ENCODE results near the gene POLA1.

The POLA1 gene

GRCh38 chrX:24789047-24789446, 95.3 kb downstream of the POLA1 start:
- no peak overlapping the region for H2AFZ ChIP-seq (ENCODE audit: low read depth, low read length)
- H3K4me1 ChIP-seq (ENCODE audit: low read length) = no peaks in the 10 kb centered on the region
- no peak overlapping the region for H3K4me3 ChIP-seq (ENCODE audit: low read length)
- H3K79me2 ChIP-seq (ENCODE audit: low read length) = no peaks in the 10 kb centered on the region
- H3K9ac ChIP-seq (ENCODE audit: low read length) = no peak overlapping the region
- H3K4me2 ChIP-seq (ENCODE audit: low read length) = no peak overlapping the region
- no peaks in the 10 kb centered on the region for H4K20me1 ChIP-seq (ENCODE audit: insufficient read depth, low read length)
- TF ChIP-seq EZH2phosphoT487 (IDR thresholded peaks at IDR 0.05; ENCODE audit: low read depth) = no peak
- TF ChIP-seq CTCF (IDR thresholded peaks at IDR 0.05; ENCODE audit: low read depth, low read length) = no peak
- H3K27ac ChIP-seq (ENCODE audit: low read length) = no peak overlapping the region
- H3K36me3 ChIP-seq (replicated peaks; ENCODE audit: low read depth, low read length) = peaks cover 9% of the 10 kb centered on the region
- no peaks in the 10 kb centered on the region for H3K27me3 ChIP-seq (ENCODE audit: low read depth, low read length)
- H3K9me3 ChIP-seq (ENCODE audit: insufficient read depth, low read length) = no peaks in the 10 kb centered on the region

- no peak for TF ChIP-seq CTCF (IDR thresholded peaks at IDR 0.05; ENCODE audit: low read depth, low read length)
- TF ChIP-seq EZH2phosphoT487 (IDR thresholded peaks at IDR 0.05; ENCODE audit: low read depth) = no peak
- Histone ChIP-seq H3K36me3 (replicated peaks; ENCODE audit: low read depth, low read length) (peaks cover 6% of the 10 kb centered on the region), H3K27ac (ENCODE audit: low read length) (no peak overlapping the region), H2AFZ (ENCODE audit: low read depth, low read length) (no peak overlapping the region), H3K4me2 (ENCODE audit: low read length) (no peak overlapping the region), H3K9ac (ENCODE audit: low read length) (no peak overlapping the region), H3K4me3 (ENCODE audit: low read length) (no peak overlapping the region), H3K27me3 (ENCODE audit: low read depth, low read length) (no peaks in the 10 kb centered on the region), H3K9me3 (ENCODE audit: insufficient read depth, low read length) (no peaks in the 10 kb centered on the region), H3K4me1 (ENCODE audit: low read length) (no peaks in the 10 kb centered on the region), H4K20me1 (ENCODE audit: insufficient read depth, low read length) (no peaks in the 10 kb centered on the region), H3K79me2 (ENCODE audit: low read length) (no peaks in the 10 kb centered on the region)
These were observed 96.4 kb downstream of the POLA1 start for GRCh38 chrX:24790166-24790565.

GRCh38 chrX:24796204-24796603, 102.5 kb downstream of the POLA1 start:
- H3K9ac ChIP-seq (ENCODE audit: low read length) = no peak overlapping the region
- no peak overlapping the region for H3K4me2 ChIP-seq (ENCODE audit: low read length)
- H3K4me1 ChIP-seq (ENCODE audit: low read length) = no peaks in the 10 kb centered on the region
- TF ChIP-seq EZH2phosphoT487 (IDR thresholded peaks at IDR 0.05; ENCODE audit: low read depth) = no peak
- no peak for TF ChIP-seq CTCF (IDR thresholded peaks at IDR 0.05; ENCODE audit: low read depth, low read length)
- no peaks in the 10 kb centered on the region for H3K27me3 ChIP-seq (ENCODE audit: low read depth, low read length)
- no peak overlapping the region for H3K4me3 ChIP-seq (ENCODE audit: low read length)
- no peaks in the 10 kb centered on the region for H3K9me3 ChIP-seq (ENCODE audit: insufficient read depth, low read length)
- H2AFZ ChIP-seq (ENCODE audit: low read depth, low read length) = no peak overlapping the region
- H3K36me3 ChIP-seq (replicated peaks; ENCODE audit: low read depth, low read length) = peaks cover 8% of the 10 kb centered on the region
- no peak overlapping the region for H3K27ac ChIP-seq (ENCODE audit: low read length)
- H4K20me1 ChIP-seq (ENCODE audit: insufficient read depth, low read length) = no peaks in the 10 kb centered on the region
- no peaks in the 10 kb centered on the region for H3K79me2 ChIP-seq (ENCODE audit: low read length)

- no peak overlapping the region for H3K27ac ChIP-seq (ENCODE audit: low read length)
- no peak overlapping the region for H3K9ac ChIP-seq (ENCODE audit: low read length)
- H3K4me2 ChIP-seq (ENCODE audit: low read length) = no peak overlapping the region
- H3K79me2 ChIP-seq (ENCODE audit: low read length) = no peaks in the 10 kb centered on the region
- H3K36me3 ChIP-seq (replicated peaks; ENCODE audit: low read depth, low read length) = peaks cover 6% of the 10 kb centered on the region
- no peaks in the 10 kb centered on the region for H3K9me3 ChIP-seq (ENCODE audit: insufficient read depth, low read length)
- H4K20me1 ChIP-seq (ENCODE audit: insufficient read depth, low read length) = no peaks in the 10 kb centered on the region
- TF ChIP-seq EZH2phosphoT487 (IDR thresholded peaks at IDR 0.05; ENCODE audit: low read depth) (no peak), CTCF (IDR thresholded peaks at IDR 0.05; ENCODE audit: low read depth, low read length) (no peak)
- no peaks in the 10 kb centered on the region for H3K27me3 ChIP-seq (ENCODE audit: low read depth, low read length)
- H3K4me1 ChIP-seq (ENCODE audit: low read length) = no peaks in the 10 kb centered on the region
- H3K4me3 ChIP-seq (ENCODE audit: low read length) = no peak overlapping the region
- no peak overlapping the region for H2AFZ ChIP-seq (ENCODE audit: low read depth, low read length)
These were observed 105.4 kb downstream of the POLA1 start for GRCh38 chrX:24799078-24799477.

Measured in OCI-LY3 (cell line).